Measurements from ENCODE around the gene THAP2.

Gene THAP2

GRCh38 chr12:71653137-71653536 lies 11.0 kb upstream of the THAP2 start:
- H3K18ac ChIP-seq (ENCODE audit: low read length), result no peak overlapping the region
- peaks cover 5% of the 10 kb centered on the region for H3K79me1 ChIP-seq (ENCODE audit: low read length)
- peaks cover 19% of the 10 kb centered on the region for H3K79me2 ChIP-seq (ENCODE audit: control insufficient read depth, insufficient read depth, low read length)
- no peak overlapping the region for H3K23ac ChIP-seq (ENCODE audit: low read length)
- no peaks in the 10 kb centered on the region for H3K36me3 ChIP-seq (ENCODE audit: control insufficient read depth, insufficient read depth, low read length)
- no peak overlapping the region for H2BK5ac ChIP-seq (ENCODE audit: low read length)
- H3K56ac ChIP-seq (ENCODE audit: low read length), result no peak overlapping the region
- no peak overlapping the region for H3K27ac ChIP-seq (ENCODE audit: low read depth, low read length)
- no peak overlapping the region for H2AK5ac ChIP-seq (ENCODE audit: low read length)
- no peaks in the 10 kb centered on the region for H3K4me1 ChIP-seq (ENCODE audit: control insufficient read depth, low read depth, low read length)
- no peak overlapping the region for H4K8ac ChIP-seq (ENCODE audit: low read depth, low read length)
- H2BK120ac ChIP-seq (ENCODE audit: low read depth, low read length), result no peak overlapping the region
- no peak for DNase-seq
- H3K27me3 ChIP-seq (ENCODE audit: insufficient read depth, low read length, poor library complexity), result no peaks in the 10 kb centered on the region
- no peak overlapping the region for H3K4ac ChIP-seq (ENCODE audit: low read depth, low read length)
- no CpG with 5 or more reads among the region's 2 CpGs for WGBS (ENCODE audit: extremely low coverage, insufficient coverage, low lambda C conversion rate)
- H3K4me3 ChIP-seq (ENCODE audit: low read length), result no peak overlapping the region
- no peak overlapping the region for H4K5ac ChIP-seq (ENCODE audit: low read length)
- H3K9ac ChIP-seq (ENCODE audit: low read length), result no peak overlapping the region
- H2BK15ac ChIP-seq (replicated peaks; ENCODE audit: low read depth), result no peak overlapping the region
- H3K4me2 ChIP-seq (ENCODE audit: low read length), result no peak overlapping the region

DNA sequence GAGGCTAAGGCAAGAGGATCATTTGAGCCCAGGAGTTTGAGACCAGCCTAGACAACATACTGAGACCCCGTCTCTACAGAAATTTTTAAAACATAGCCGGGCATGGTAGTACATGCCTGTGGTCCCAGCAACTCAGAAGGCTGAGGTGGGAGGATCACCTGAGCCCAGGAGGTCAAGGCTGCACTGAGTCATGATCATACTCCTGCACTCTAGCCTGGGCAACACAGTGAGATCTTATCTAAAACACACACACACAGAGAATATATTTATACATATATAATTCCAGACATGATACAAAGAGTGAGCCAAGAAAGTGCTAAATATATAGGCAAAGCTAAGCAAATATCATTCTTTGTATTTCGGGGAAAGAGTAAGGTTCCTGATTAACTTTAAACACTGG lies 9.9 kb upstream of the THAP2 start:
- no peak overlapping the region for H3K56ac ChIP-seq (ENCODE audit: low read length)
- H4K5ac ChIP-seq (ENCODE audit: low read length), result no peak overlapping the region
- H3K9ac ChIP-seq (ENCODE audit: low read length), result no peak overlapping the region
- no peak overlapping the region for H3K18ac ChIP-seq (ENCODE audit: low read length)
- H3K36me3 ChIP-seq (ENCODE audit: control insufficient read depth, insufficient read depth, low read length), result no peaks in the 10 kb centered on the region
- no peak overlapping the region for H2BK5ac ChIP-seq (ENCODE audit: low read length)
- WGBS (ENCODE audit: extremely low coverage, insufficient coverage, low lambda C conversion rate), result no CpG with 5 or more reads among the region's 3 CpGs
- no peak overlapping the region for H3K4ac ChIP-seq (ENCODE audit: low read depth, low read length)
- H4K8ac ChIP-seq (ENCODE audit: low read depth, low read length), result no peak overlapping the region
- peaks cover 5% of the 10 kb centered on the region for H3K79me1 ChIP-seq (ENCODE audit: low read length)
- DNase-seq, result no peak
- no peaks in the 10 kb centered on the region for H3K27me3 ChIP-seq (ENCODE audit: insufficient read depth, low read length, poor library complexity)
- no peak overlapping the region for H2AK5ac ChIP-seq (ENCODE audit: low read length)
- H3K4me1 ChIP-seq (ENCODE audit: control insufficient read depth, low read depth, low read length), result no peaks in the 10 kb centered on the region
- H2BK15ac ChIP-seq (replicated peaks; ENCODE audit: low read depth), result no peak overlapping the region
- no peak overlapping the region for H3K4me3 ChIP-seq (ENCODE audit: low read length)
- no peak overlapping the region for H3K4me2 ChIP-seq (ENCODE audit: low read length)
- no peak overlapping the region for H3K27ac ChIP-seq (ENCODE audit: low read depth, low read length)
- H3K23ac ChIP-seq (ENCODE audit: low read length), result no peak overlapping the region
- H3K79me2 ChIP-seq (ENCODE audit: control insufficient read depth, insufficient read depth, low read length), result peaks cover 19% of the 10 kb centered on the region
- no peak overlapping the region for H2BK120ac ChIP-seq (ENCODE audit: low read depth, low read length)

- Histone ChIP-seq H2BK5ac (ENCODE audit: low read length) (no peak overlapping the region), H3K56ac (ENCODE audit: low read length) (no peak overlapping the region), H3K4me1 (ENCODE audit: control insufficient read depth, low read depth, low read length) (no peaks in the 10 kb centered on the region), H2BK120ac (ENCODE audit: low read depth, low read length) (no peak overlapping the region), H3K9ac (ENCODE audit: low read length) (no peak overlapping the region), H3K27ac (ENCODE audit: low read depth, low read length) (no peak overlapping the region), H4K5ac (ENCODE audit: low read length) (no peak overlapping the region), H3K79me1 (ENCODE audit: low read length) (peaks cover 5% of the 10 kb centered on the region), H3K27me3 (ENCODE audit: insufficient read depth, low read length, poor library complexity) (no peaks in the 10 kb centered on the region), H3K79me2 (ENCODE audit: control insufficient read depth, insufficient read depth, low read length) (peaks cover 19% of the 10 kb centered on the region), H3K4me2 (ENCODE audit: low read length) (no peak overlapping the region), H4K8ac (ENCODE audit: low read depth, low read length) (no peak overlapping the region), H3K18ac (ENCODE audit: low read length) (no peak overlapping the region), H3K4ac (ENCODE audit: low read depth, low read length) (no peak overlapping the region), H3K23ac (ENCODE audit: low read length) (no peak overlapping the region), H3K4me3 (ENCODE audit: low read length) (no peak overlapping the region), H3K36me3 (ENCODE audit: control insufficient read depth, insufficient read depth, low read length) (no peaks in the 10 kb centered on the region), H2BK15ac (replicated peaks; ENCODE audit: low read depth) (no peak overlapping the region), H2AK5ac (ENCODE audit: low read length) (no peak overlapping the region)
- DNase-seq, result no peak
- no CpG with 5 or more reads among the region's 1 CpG for WGBS (ENCODE audit: extremely low coverage, insufficient coverage, low lambda C conversion rate)
Measured at GRCh38 chr12:71655495-71655894, 8.6 kb upstream of the THAP2 start.

- H3K27me3 ChIP-seq (ENCODE audit: insufficient read depth, low read length, poor library complexity), result no peaks in the 10 kb centered on the region
- H3K23ac ChIP-seq (ENCODE audit: low read length), result no peak overlapping the region
- DNase-seq, result no peak
- no peak overlapping the region for H3K9ac ChIP-seq (ENCODE audit: low read length)
- no peak overlapping the region for H3K4me2 ChIP-seq (ENCODE audit: low read length)
- H3K4ac ChIP-seq (ENCODE audit: low read depth, low read length), result no peak overlapping the region
- H3K36me3 ChIP-seq (ENCODE audit: control insufficient read depth, insufficient read depth, low read length), result no peaks in the 10 kb centered on the region
- no CpG with 5 or more reads among the region's 1 CpG for WGBS (ENCODE audit: extremely low coverage, insufficient coverage, low lambda C conversion rate)
- H3K56ac ChIP-seq (ENCODE audit: low read length), result no peak overlapping the region
- no peak overlapping the region for H4K5ac ChIP-seq (ENCODE audit: low read length)
- no peak overlapping the region for H2BK120ac ChIP-seq (ENCODE audit: low read depth, low read length)
- no peak overlapping the region for H4K8ac ChIP-seq (ENCODE audit: low read depth, low read length)
- no peak overlapping the region for H2BK15ac ChIP-seq (replicated peaks; ENCODE audit: low read depth)
- H3K79me1 ChIP-seq (ENCODE audit: low read length), result peaks cover 2% of the 10 kb centered on the region
- peaks cover 16% of the 10 kb centered on the region for H3K79me2 ChIP-seq (ENCODE audit: control insufficient read depth, insufficient read depth, low read length)
- no peak overlapping the region for H3K18ac ChIP-seq (ENCODE audit: low read length)
- no peak overlapping the region for H2BK5ac ChIP-seq (ENCODE audit: low read length)
- H3K4me1 ChIP-seq (ENCODE audit: control insufficient read depth, low read depth, low read length), result no peaks in the 10 kb centered on the region
- no peak overlapping the region for H2AK5ac ChIP-seq (ENCODE audit: low read length)
- no peak overlapping the region for H3K27ac ChIP-seq (ENCODE audit: low read depth, low read length)
- no peak overlapping the region for H3K4me3 ChIP-seq (ENCODE audit: low read length)
Measured at GRCh38 chr12:71655907-71656306, 8.2 kb upstream of the THAP2 start.

GRCh38 chr12:71656740-71657139 lies 7.4 kb upstream of the THAP2 start:
- no peak overlapping the region for H3K9ac ChIP-seq (ENCODE audit: low read length)
- no peak overlapping the region for H3K27ac ChIP-seq (ENCODE audit: low read depth, low read length)
- no peaks in the 10 kb centered on the region for H3K27me3 ChIP-seq (ENCODE audit: insufficient read depth, low read length, poor library complexity)
- H2AK5ac ChIP-seq (ENCODE audit: low read length), result no peak overlapping the region
- peaks cover under 1% of the 10 kb centered on the region for H3K79me1 ChIP-seq (ENCODE audit: low read length)
- no peaks in the 10 kb centered on the region for H3K36me3 ChIP-seq (ENCODE audit: control insufficient read depth, insufficient read depth, low read length)
- no peak overlapping the region for H3K18ac ChIP-seq (ENCODE audit: low read length)
- no peak overlapping the region for H3K56ac ChIP-seq (ENCODE audit: low read length)
- H3K4me2 ChIP-seq (ENCODE audit: low read length), result no peak overlapping the region
- no peak overlapping the region for H2BK120ac ChIP-seq (ENCODE audit: low read depth, low read length)
- H2BK15ac ChIP-seq (replicated peaks; ENCODE audit: low read depth), result no peak overlapping the region
- no peak overlapping the region for H3K4me3 ChIP-seq (ENCODE audit: low read length)
- no peak overlapping the region for H2BK5ac ChIP-seq (ENCODE audit: low read length)
- H3K4ac ChIP-seq (ENCODE audit: low read depth, low read length), result no peak overlapping the region
- peaks cover 19% of the 10 kb centered on the region for H3K79me2 ChIP-seq (ENCODE audit: control insufficient read depth, insufficient read depth, low read length)
- WGBS (ENCODE audit: extremely low coverage, insufficient coverage, low lambda C conversion rate), result no CpG with 5 or more reads among the region's 3 CpGs
- no peaks in the 10 kb centered on the region for H3K4me1 ChIP-seq (ENCODE audit: control insufficient read depth, low read depth, low read length)
- DNase-seq, result no peak
- no peak overlapping the region for H4K8ac ChIP-seq (ENCODE audit: low read depth, low read length)
- no peak overlapping the region for H4K5ac ChIP-seq (ENCODE audit: low read length)
- no peak overlapping the region for H3K23ac ChIP-seq (ENCODE audit: low read length)

DNA sequence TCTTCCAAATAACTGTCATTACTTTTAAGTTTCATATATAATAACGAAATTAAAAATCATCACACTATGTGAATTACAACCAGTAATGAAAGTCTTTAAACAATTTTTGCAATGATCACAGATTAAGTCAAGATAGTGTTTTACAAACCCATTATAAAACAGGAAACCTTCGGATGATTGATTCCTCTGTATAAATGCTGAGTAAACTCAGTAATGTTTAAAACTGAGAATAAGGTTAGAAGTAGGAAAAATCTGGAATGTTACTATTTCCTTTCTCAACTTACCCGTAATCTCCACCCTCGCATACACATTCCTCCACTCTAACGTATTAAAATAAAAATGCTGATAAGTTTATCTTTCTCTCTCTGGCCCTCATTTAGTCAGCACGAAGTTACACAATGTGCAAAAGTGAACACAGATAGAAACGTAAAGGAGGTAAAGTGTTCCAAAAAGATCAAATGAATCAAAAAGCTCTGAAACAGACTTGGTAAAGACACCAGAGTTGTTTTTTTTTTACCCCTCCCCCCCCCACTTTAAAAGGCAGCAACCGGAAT lies 2.0 kb upstream of the THAP2 start:
- H3K23ac ChIP-seq (ENCODE audit: low read length), result no peak overlapping the region

More for the DNA sequence above, 2.0 kb upstream of the THAP2 start:
- no peak overlapping the region for H3K18ac ChIP-seq (ENCODE audit: low read length)
- no peak overlapping the region for H2BK5ac ChIP-seq (ENCODE audit: low read length)
- H3K9ac ChIP-seq (ENCODE audit: low read length), result peak overlapping the region; percentile 99
- H3K27me3 ChIP-seq (ENCODE audit: insufficient read depth, low read length, poor library complexity), result no peaks in the 10 kb centered on the region
- no peak overlapping the region for H2AK5ac ChIP-seq (ENCODE audit: low read length)
- peaks cover 25% of the 10 kb centered on the region for H3K79me2 ChIP-seq (ENCODE audit: control insufficient read depth, insufficient read depth, low read length)
- H3K4me3 ChIP-seq (ENCODE audit: low read length), result peak overlapping the region; percentile 23
- H4K5ac ChIP-seq (ENCODE audit: low read length), result no peak overlapping the region
- 100% methylated on average over 1 of the region's 8 CpGs for WGBS (ENCODE audit: extremely low coverage, insufficient coverage, low lambda C conversion rate)
- H3K4me1 ChIP-seq (ENCODE audit: control insufficient read depth, low read depth, low read length), result peaks cover 2% of the 10 kb centered on the region
- H2BK15ac ChIP-seq (replicated peaks; ENCODE audit: low read depth), result no peak overlapping the region
- H3K79me1 ChIP-seq (ENCODE audit: low read length), result peaks cover 2% of the 10 kb centered on the region
- peak overlapping the region; percentile 17 for H3K4me2 ChIP-seq (ENCODE audit: low read length)
- no peak overlapping the region for H2BK120ac ChIP-seq (ENCODE audit: low read depth, low read length)
- H3K36me3 ChIP-seq (ENCODE audit: control insufficient read depth, insufficient read depth, low read length), result no peaks in the 10 kb centered on the region
- peak overlapping the region; percentile 6 for H3K56ac ChIP-seq (ENCODE audit: low read length)
- no peak overlapping the region for H3K4ac ChIP-seq (ENCODE audit: low read depth, low read length)
- DNase-seq, result no peak
- no peak overlapping the region for H3K27ac ChIP-seq (ENCODE audit: low read depth, low read length)
- no peak overlapping the region for H4K8ac ChIP-seq (ENCODE audit: low read depth, low read length)
